Spinal cord (tissue), 10 donors: ENCODE data around the gene PECR. TPM values are rescaled to one million over a fixed set of nuclear protein-coding genes. Genes with fewer than 3 reads are reported as not detected.

Source experiments
- DNase-seq, 6 donors: peaks; one replicate each; pipeline versions ENCODE4 v3.0.0 to v3.0.0-alpha.2; 2013 to 2015; ENCODE audit warnings: low spot score in 6 of 6, low read depth in 4 of 6
- H3K27ac ChIP-seq: one replicate; pipeline ENCODE4 v1.5.1; 2013; ENCODE audit warnings: low read depth, low read length, control low read depth
- H3K27me3 ChIP-seq: one replicate; pipeline ENCODE4 v1.6.1; 2013; ENCODE audit warnings: low read length; ENCODE audit not compliant: control insufficient read depth, insufficient read depth
- H3K36me3 ChIP-seq: one replicate; pipeline ENCODE4 v1.6.1; 2013; ENCODE audit warnings: low read length; ENCODE audit not compliant: control insufficient read depth, insufficient read depth
- H3K4me1 ChIP-seq: one replicate; pipeline ENCODE4 v1.6.1; 2013; ENCODE audit warnings: low read length; ENCODE audit not compliant: control insufficient read depth, insufficient read depth
- H3K4me3 ChIP-seq: one replicate; pipeline ENCODE4 v1.5.1; 2013; ENCODE audit warnings: low read depth, low read length, control low read depth
- H3K9me3 ChIP-seq: one replicate; pipeline ENCODE4 v1.6.1; 2013; ENCODE audit warnings: low read length; ENCODE audit not compliant: control insufficient read depth, insufficient read depth
- WGBS: methylation state at CpG from one replicate; pipeline ENCODE4 v1.1.5; 2013; ENCODE audit warnings: missing lambda C conversion rate; ENCODE audit not compliant: insufficient coverage; 5-methylcytosine and 5-hydroxymethylcytosine counted together
- polyA plus RNA-seq, 2 donors: library from polyadenylated mRNA; unstranded; fragments of 120-200 nt; gene quantifications; one replicate each; pipeline ENCODE4 v1.2.1, GENCODE V29; 2013; ENCODE audit not compliant: insufficient read length in 2 of 2
- total RNA-seq, 2 donors: library from RNA; depleted of rRNA in 1 of 2; stranded (reverse); fragments of 120-200 nt in 1 of 2; fragments of >200 nt in 1 of 2; gene quantifications; one replicate each; pipeline versions ENCODE4 v1.2.3 to v1.2.4, GENCODE V29; 2013 to 2014
- donor health status: healthy.

PECR gene
- total and polyA plus RNA-seq, 4 donors, result 12.5 to 27.2 (median 17.6) TPM

DNA sequence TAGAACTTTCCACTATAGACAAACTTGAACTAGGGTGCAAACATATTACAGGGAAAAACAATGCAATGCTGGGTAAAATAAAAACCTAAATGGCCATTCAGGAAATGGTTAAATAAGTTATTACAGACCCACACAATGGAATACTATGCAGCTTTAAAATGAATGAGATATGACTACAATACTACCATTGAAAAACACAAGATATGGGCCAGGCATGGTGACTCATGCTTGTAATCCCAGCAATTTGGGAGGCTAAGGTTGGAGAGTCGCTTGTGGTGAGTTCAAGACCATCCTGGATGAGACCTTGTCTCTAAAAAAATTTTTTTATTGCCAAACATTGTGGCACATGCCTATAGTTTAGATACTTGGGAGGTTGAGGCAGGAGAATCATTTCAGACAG lies 6.8 kb downstream of the PECR start:
- Histone ChIP-seq H3K4me1 (no peaks in the 10 kb centered on the region), H3K4me3 (no peak overlapping the region), H3K27ac (no peak overlapping the region), H3K9me3 (no peaks in the 10 kb centered on the region), H3K27me3 (no peaks in the 10 kb centered on the region), H3K36me3 (peaks cover 3% of the 10 kb centered on the region)
- no peak for DNase-seq
- WGBS, result no CpG with 5 or more reads among the region's 1 CpG

DNA sequence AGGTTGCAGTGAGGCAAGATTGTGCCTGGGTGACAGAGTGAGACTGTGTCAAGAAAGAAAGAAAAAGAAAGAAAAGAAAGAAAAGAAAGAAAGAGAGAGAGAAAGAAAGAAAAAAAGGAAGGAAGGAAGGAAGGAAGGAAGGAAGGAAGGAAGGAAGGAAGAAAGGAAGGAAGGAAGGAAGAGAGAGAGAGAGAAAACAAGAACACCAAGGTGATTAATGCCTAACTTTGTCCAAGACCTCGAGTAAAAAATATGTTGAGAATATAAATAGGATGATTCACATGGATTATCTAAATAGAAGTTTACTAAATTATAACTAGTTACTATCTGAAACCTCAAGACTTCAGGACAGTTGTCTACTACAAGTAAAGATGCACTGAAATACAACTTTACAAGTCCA lies 7.2 kb downstream of the PECR start:
- WGBS, result no CpG with 5 or more reads among the region's 1 CpG
- H3K9me3 ChIP-seq, result no peaks in the 10 kb centered on the region

GRCh38 chr2:216073773-216074172 lies 7.8 kb downstream of the PECR start:
- DNase-seq, result no peak

More for the DNA sequence above, 7.2 kb downstream of the PECR start:
- no peak for DNase-seq
- no peaks in the 10 kb centered on the region for H3K4me1 ChIP-seq
- H3K27ac ChIP-seq, result no peak overlapping the region
- no peak overlapping the region for H3K4me3 ChIP-seq
- no peaks in the 10 kb centered on the region for H3K27me3 ChIP-seq
- H3K36me3 ChIP-seq, result peaks cover 3% of the 10 kb centered on the region

GRCh38 chr2:216072473-216072872 lies 9.1 kb downstream of the PECR start:
- DNase-seq, result no peak
- Histone ChIP-seq H3K27me3 (no peaks in the 10 kb centered on the region), H3K4me3 (no peak overlapping the region), H3K4me1 (no peaks in the 10 kb centered on the region), H3K9me3 (no peaks in the 10 kb centered on the region), H3K27ac (no peak overlapping the region), H3K36me3 (peaks cover 3% of the 10 kb centered on the region)

More at GRCh38 chr2:216073773-216074172, 7.8 kb downstream of the PECR start:
- H3K27ac ChIP-seq, result no peak overlapping the region
- no peaks in the 10 kb centered on the region for H3K27me3 ChIP-seq
- H3K9me3 ChIP-seq, result no peaks in the 10 kb centered on the region
- H3K4me1 ChIP-seq, result no peaks in the 10 kb centered on the region
- H3K4me3 ChIP-seq, result no peak overlapping the region
- H3K36me3 ChIP-seq, result peaks cover 3% of the 10 kb centered on the region

DNA sequence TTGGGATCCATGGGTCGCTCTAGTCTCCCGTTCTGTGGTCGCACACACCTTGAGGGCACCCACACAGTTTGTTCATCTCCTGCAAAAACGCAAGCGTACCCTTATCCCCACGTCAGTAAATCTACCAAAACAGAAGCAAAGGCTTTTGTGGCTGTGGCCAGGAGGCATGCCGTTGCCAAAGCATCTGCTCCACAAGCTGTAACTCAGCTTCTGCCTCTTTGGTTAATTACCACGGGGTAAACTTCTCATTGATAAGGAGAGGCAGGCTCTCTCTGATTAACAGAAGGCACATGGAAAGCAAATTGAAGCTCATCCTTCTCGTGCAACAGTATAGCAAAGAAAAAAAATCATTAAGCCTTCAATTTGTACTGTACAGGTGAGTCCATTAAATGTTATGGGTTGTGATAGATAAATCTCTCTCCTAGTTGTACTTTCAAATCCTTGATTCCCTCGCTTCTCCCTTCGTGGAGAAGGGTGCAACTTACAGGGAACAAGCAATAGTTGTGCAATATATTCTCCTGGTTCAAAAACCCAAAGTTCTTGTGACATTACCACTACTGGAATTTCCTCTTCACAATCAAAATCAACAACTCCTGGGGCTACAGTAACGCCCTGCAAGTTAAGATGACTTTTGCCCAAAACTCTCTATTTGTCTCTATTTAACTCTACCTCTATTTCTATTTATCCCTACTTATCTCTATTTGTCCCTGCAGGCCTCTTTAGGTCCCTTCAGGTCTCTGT lies 10.3 kb downstream of the PECR start:
- WGBS, result 92% methylated on average over 2 of the region's 12 CpGs
- Histone ChIP-seq H3K4me1 (no peaks in the 10 kb centered on the region), H3K27me3 (no peaks in the 10 kb centered on the region), H3K27ac (no peak overlapping the region), H3K4me3 (no peak overlapping the region), H3K36me3 (peaks cover 3% of the 10 kb centered on the region), H3K9me3 (no peaks in the 10 kb centered on the region)
- peak in 1 of 6 donors; percentile 69 for DNase-seq

GRCh38 chr2:216070195-216070594 lies 11.4 kb downstream of the PECR start:
- Histone ChIP-seq H3K27ac (no peak overlapping the region), H3K4me3 (no peak overlapping the region), H3K36me3 (peaks cover 3% of the 10 kb centered on the region), H3K27me3 (no peaks in the 10 kb centered on the region), H3K4me1 (no peaks in the 10 kb centered on the region), H3K9me3 (no peaks in the 10 kb centered on the region)
- no peak for DNase-seq
- 100% methylated on average over 1 of the region's 6 CpGs for WGBS

DNA sequence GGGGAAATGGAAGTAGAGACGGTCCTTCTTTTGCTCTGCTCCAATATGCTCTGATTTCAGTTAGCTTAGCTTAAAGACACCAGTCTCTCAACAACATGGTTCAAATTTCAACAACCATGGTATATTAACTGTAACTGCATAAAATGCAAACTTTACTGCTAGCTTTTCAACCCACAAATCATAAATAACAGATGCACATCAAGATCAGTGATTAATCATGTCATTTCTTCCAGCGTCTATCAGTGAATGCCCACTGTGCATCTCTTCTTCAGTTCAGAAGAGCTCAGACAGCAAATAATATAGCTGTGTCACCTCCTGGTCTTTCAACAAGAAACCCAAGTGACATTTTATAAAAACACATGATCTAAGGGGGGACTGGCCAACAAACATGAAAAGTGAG lies 12.6 kb downstream of the PECR start:
- H3K27ac ChIP-seq, result no peak overlapping the region
- no peaks in the 10 kb centered on the region for H3K27me3 ChIP-seq
- WGBS, result 91% methylated on average over 1 of the region's 2 CpGs
- no peak for DNase-seq
- H3K9me3 ChIP-seq, result no peaks in the 10 kb centered on the region
- no peaks in the 10 kb centered on the region for H3K4me1 ChIP-seq
- H3K4me3 ChIP-seq, result no peak overlapping the region
- no peaks in the 10 kb centered on the region for H3K36me3 ChIP-seq

DNA sequence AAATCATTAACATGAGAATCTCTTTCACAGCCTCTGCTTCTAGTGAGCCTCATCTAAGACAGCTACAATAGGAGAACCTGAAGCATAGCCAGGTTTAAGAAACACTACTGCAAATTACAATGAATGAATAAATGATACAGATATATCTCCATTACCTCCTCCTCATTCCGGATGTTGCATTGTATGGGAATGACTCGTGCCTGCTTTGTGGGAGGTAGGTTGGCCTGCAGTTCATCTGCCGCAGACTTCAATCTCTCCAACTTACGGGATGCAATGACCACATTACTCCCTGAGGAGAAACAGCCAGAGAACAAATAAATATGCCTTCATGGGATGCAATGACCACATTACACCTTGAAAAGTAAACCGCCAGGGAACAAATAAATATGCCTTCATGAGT lies 15.4 kb downstream of the PECR start:
- Histone ChIP-seq H3K27me3 (no peaks in the 10 kb centered on the region), H3K4me3 (no peak overlapping the region), H3K27ac (no peak overlapping the region), H3K9me3 (no peaks in the 10 kb centered on the region), H3K36me3 (no peaks in the 10 kb centered on the region), H3K4me1 (no peaks in the 10 kb centered on the region)
- 92% methylated on average over 2 of the region's 5 CpGs for WGBS
- DNase-seq, result no peak

DNA sequence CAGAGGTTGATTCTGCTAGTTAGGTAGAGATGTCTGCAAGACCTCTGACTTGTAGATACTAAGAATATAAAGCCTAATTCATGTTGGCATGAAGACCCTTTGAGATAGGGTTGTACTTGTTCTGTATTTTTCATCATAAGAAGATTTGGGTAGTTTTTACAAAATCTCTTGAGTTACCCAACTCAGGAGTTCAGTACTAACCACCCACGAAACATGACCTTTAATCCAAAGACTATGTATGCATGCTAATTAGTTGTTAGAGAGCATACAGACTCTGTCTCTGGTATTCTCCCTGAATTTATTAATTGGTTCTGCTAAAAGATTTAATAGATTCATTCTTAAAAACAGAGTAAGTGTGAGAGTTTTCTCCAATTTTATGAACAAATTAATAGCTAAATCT lies 16.9 kb downstream of the PECR start:
- H3K4me1 ChIP-seq, result no peaks in the 10 kb centered on the region
- no peaks in the 10 kb centered on the region for H3K9me3 ChIP-seq
- no CpG with 5 or more reads among the region's 1 CpG for WGBS
- no peak overlapping the region for H3K27ac ChIP-seq
- DNase-seq, result no peak
- H3K36me3 ChIP-seq, result peaks cover 2% of the 10 kb centered on the region
- no peak overlapping the region for H3K4me3 ChIP-seq
- no peaks in the 10 kb centered on the region for H3K27me3 ChIP-seq

DNA sequence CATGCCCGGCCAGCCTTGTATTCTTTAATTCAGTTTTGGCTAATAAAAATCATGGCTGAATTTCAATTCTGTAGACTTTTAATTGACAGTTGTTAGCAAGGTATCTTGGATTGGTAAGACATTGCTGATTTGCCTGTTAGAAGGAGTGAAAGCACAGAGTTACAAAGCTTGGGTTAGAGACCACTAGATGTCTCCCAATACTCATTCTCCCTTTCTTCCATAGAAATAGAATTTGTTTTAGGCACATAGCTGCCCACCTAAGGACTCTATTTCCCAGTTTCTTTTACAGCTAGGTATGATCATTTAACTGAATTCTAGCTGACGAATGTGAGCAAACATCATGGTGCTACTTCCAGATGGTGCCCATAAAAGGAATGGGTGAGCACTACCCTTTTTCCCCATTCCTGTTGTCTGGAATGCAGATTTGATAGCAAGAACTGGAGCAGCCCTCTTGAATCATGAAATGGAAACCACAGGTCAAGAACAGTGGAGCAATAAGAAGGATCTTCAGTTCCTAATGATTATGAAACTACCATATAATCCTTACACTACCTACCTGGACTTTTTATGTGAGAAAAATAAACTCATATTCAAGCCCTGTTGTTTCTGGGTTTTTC lies 17.5 kb downstream of the PECR start:
- Histone ChIP-seq H3K4me3 (no peak overlapping the region), H3K4me1 (no peaks in the 10 kb centered on the region), H3K27ac (no peak overlapping the region), H3K9me3 (no peaks in the 10 kb centered on the region), H3K36me3 (peaks cover 2% of the 10 kb centered on the region), H3K27me3 (no peaks in the 10 kb centered on the region)
- WGBS, result no CpG with 5 or more reads among the region's 2 CpGs
- DNase-seq, result peak in 1 of 6 donors; percentile 37
